Skin of body (tissue), 2 donors: Measurements from ENCODE around the gene ELMO2. TPM values are rescaled to one million over a fixed set of nuclear protein-coding genes. Genes with fewer than 3 reads are reported as not detected.

Source experiments
- DNase-seq: peaks from one replicate; lab custom pipeline; 2025; lab: John Stamatoyannopoulos, UW
- total RNA-seq: library from RNA; depleted of rRNA; stranded (reverse); fragments of >200 nt; gene quantifications from one replicate; pipeline ENCODE4 v1.2.3, GENCODE V29; 2014

Gene ELMO2
- total RNA-seq, 1 donor from 2014 or later, result 33.5 TPM

DNA sequence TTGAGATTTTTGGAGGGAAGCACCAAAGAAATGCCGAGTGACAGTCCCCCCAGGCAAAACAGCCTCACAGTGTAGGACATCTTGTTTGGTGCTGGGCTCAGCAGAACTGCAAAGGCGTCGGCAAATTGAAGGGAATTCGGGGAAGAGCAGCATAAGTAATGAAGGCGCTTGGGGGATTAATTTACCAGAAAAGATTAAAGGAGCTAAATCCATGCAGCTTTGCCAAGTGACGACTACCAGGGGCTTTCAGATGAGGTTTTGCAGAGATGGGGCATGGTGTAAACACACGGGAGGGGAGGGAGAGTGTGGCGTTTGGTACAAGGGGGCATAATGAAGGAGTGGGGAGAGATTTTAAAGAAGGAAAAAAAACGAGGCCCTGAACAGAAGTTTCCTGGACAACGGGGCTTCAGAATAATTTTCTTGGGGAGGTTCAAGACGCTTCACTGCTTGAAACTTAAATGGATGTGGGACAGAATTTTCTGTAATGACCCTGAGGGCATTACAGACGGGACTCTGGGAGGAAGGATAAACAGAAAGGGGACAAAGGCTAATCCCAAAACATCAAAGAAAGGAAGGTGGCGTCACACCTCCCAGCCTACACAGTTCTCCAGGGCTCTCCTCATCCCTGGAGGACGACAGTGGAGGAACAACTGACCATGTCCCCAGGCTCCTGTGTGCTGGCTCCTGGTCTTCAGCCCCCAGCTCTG is 52.8 kb downstream of the ELMO2 start:
- DNase-seq, result no peak

DNA sequence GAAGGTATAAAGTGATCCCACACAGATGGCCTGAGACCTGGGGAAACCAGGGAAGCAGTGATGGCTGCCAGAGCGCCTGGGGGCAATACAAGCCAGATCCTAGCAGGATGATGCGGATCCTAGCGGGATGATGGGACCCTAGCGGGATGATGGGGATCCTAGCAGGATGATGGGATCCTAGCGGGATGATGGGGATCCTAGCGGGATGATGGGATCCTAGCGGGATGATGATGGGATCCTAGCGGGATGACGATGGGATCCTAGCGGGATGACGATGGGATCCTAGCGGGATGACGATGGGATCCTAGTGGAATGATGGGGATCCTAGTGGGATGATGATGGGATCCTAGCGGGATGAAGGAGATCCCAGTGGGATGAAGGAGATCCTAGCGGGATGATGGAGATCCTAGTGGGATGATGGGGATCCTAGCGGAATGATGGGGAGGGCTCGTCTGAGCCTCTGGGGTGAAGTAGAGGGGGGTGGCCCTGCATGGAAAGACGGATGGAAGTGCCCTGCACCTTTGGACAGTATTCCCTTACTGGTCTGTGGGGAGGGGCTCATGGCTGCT is 54.0 kb downstream of the ELMO2 start:
- DNase-seq, result no peak

DNA sequence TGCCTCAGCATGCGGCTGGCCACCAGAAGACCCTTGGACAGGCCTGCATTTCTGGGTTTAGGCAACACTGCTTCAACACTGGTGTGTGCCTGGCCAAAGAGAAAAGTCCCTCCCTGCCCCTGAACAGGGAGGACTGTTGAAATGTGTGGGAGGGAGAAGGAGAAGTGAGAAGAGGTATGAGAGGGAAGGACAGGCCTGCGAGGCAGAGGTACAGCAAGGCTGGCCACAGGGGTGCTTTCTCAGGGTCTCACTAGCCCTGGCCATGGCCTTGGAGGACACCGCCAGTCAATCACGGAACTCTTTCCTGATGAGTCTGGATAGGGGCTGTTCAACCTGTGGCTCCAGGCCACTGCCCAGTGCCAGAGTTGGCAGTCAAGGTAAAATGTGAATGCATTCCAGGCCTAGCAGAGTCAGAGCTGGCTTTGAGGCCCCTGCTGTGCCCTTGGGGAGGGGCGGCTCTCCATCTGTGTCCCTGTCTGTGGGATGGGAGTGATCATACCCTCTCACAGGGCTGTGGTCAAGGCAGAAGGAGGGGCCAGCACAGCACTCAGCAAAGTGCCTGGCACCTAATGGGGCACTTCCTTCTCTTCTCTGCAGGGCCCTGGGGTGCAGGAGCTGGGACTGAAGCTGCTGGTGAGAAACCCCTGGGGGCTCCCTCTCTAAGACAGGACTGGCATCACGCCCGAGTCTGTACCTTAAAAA is 54.9 kb downstream of the ELMO2 start:
- DNase-seq, result no peak

DNA sequence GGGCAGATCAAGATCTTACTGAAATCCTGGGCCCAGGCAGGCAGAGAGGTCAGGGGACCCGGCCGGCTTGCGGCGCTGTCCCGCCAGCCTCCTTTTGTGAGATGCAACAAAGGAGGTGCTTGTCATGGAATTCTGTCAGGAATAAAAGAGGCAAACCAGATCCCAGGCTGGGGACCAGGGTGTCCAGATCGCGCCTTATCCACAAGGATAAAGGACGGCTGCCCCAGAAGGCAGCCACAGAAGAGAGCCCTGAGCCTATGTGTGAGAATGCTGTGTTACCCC is 55.5 kb downstream of the ELMO2 start:
- DNase-seq, result no peak

DNA sequence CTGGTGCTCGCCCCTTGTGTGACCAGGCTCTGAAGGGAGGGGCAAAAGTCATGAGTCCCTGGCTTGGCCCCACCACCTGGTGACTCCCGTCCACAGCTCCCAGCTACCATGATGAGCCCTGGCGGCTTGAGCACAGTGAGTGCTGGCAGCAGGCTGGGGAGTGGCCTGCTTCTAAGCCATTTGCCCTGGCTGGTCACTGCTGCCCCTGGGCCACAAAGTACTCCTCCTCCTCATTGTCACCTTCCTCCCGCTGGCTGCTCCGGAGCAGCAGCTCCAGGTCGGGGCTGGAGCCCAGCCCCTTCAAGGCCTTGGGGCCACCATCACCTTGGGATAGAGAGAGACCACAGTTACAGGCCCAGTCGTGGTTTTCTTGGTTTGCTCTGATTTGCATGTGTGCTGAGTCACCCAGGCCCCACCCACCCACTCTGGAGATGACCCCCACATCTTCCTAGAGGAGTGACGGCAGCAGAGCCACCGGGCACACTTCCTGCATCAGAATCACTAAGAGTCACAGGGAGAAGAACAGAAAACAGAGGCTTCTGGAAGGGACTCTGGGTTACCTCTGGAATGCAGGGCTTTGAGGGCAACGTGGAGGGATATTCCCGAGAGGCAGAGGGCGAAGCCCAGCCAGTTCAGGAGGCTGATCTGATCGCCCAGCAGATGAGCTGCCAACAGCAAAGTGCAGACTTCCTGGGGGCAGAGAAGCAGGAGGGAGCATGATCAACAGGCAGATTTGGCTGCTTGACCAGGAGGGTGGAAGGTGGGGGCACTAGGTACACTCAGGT is 56.0 kb downstream of the ELMO2 start:
- no peak for DNase-seq

DNA sequence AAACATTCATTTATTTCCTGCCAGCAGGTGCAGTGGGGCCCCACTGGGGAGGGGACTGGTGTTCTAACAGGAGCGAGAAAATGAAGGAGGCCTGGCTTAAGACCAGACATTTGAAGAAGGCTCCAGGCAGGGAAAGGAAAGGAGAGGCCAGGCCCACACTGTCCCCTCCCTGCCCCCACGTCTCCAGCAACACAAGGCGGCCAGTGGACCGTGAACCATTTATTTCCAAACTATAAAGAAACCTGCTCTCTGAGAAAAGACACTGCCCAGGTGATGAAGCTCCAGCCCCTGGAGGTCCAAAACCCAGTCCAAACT is 56.7 kb downstream of the ELMO2 start:
- DNase-seq, result no peak

DNA sequence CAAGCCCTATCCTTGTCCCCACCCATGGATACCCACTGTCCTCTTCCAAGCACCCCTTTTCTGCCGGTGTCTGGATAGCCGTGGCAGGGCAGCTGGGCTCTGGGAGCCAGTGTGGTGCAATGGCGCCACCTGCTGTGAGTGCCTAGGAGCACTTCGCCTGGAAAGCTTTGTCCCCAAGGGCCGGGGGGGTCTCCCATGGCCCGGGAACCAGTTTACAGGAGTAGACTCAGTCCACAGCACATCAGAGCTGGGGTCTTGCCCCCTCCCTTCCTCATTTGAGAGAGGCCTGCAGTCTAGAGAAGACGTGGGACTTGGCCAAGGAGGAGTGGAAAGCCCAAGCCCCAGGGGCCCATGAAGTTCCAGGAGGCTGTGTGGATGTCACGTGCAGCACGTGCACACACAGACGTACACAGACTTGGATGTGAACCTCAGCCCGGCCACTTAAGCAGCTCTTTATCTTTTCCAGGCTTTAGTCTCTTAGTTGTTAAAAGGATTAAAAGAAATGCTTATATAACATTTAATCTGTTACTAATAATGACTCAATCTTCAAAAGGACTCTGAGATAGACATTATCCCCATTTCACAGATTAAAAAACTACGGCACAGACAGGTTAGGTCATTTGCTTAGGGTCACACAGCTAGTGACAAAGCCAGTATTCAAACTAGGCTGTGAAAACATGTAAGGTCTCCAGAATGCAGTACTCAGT is 57.2 kb downstream of the ELMO2 start:
- peak; percentile 64 for DNase-seq

DNA sequence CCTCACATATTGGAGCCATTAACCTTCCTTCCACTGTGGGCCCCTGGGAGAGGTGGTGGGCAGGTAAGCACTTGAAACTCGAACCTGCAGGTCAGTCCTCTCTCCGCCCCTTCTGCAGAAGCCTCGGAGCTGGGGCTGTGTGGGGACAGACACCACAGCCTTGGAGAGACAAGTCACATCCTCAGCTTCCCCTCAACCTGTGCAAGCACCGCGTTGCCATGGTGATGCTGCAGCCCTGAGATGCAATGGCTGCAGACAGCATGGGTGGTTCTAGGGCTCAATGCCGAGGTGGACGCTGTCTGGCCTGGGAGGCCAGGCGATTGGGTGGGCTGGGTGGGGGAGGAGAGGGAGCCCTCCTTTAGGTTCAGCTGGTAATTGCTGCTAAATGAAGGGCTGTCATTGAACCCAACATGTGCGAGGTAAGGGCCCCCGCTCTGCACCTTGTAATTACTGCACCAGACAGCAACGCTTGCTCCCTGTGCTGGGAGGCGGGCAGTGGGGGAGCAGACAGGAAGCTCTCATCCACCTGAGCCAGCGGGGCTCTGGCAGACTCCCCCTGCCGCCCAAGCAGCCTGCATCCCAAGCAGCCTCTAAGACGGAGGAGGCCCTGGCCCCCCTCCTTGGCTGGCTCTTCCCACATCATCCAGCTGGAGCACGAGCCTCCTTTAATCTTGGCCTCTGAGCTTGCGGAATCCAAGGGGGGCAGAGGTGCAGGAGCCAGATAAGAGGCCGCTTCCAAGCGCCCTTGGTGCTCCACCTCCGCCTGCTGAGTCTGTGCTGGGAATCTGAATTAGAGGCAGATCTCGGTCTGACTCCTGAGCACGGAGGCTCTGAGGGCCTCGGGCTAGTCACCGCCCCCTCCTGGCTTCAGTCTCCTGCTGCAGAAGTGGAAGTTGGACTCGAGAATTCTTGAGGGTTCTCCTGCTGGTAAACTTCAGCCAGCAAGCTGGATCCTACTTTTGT is 58.3 kb downstream of the ELMO2 start:
- peak; percentile 50 for DNase-seq

DNA sequence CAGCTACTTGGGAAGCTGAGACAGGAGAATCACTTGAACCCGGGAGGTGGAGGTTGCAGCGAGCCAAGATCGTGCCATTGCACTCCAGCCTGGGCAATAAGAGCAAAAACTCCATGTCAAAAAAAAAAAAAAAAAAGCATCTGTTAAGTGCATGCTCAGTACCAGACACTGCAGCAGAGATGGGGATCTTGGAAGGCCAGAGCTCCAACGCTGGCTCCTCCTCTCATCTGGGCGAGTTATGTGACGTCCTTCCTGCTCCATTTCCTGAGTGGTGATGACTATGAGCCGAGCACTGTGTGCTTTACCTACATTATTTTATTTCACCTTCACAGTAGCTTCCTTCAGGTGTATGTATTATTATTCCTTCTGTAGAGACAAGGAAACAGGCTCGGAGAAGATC is 59.6 kb downstream of the ELMO2 start:
- no peak for DNase-seq

DNA sequence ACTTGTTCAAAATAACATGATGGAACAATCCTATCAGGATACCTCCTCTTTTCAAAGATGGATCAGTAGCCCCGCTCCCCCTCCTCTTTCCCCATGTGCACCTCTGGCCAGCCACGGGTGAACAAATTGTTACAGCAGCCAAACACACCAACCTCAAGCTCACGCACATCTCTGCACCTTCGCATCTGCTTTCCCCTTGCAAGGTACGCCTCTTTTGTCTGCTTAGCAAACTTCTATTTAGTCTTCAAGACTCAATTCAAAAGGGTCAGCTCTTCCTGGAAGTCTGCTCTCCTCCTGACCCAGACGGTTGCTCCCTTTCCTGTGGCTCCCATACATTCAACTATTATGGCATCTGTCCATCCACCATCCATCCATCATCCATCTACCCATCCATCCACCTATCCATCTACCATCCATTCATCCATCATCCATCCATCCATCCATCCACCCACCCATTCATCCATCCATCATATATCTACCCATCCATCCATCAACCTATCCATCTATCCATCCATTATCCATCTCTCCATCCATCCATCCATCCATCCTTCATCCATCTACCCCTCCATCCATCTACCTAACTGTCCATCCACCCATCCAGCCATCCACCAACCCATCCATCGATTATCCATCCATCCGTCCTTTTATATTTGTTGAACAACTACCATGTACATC is 61.8 kb downstream of the ELMO2 start:
- no peak for DNase-seq

DNA sequence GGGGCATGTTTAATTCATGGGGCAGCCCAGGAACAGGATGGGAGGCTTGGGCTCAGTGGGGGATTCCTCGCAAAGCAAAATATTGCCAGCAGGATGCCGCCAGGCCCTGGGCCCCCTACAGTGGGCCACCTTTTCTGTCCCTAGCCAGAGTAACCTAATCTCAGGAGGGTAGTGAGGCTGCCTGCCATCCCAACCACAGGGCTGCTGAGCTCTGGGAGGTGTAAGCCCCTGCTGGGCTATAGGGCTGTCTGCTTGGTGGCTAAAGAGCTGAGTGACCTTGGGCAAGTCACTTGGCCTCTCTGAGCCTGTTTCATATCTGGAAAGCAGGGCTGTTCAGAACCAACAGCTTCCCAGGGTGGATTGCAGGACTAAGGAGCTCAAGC is 62.4 kb downstream of the ELMO2 start:
- no peak for DNase-seq

DNA sequence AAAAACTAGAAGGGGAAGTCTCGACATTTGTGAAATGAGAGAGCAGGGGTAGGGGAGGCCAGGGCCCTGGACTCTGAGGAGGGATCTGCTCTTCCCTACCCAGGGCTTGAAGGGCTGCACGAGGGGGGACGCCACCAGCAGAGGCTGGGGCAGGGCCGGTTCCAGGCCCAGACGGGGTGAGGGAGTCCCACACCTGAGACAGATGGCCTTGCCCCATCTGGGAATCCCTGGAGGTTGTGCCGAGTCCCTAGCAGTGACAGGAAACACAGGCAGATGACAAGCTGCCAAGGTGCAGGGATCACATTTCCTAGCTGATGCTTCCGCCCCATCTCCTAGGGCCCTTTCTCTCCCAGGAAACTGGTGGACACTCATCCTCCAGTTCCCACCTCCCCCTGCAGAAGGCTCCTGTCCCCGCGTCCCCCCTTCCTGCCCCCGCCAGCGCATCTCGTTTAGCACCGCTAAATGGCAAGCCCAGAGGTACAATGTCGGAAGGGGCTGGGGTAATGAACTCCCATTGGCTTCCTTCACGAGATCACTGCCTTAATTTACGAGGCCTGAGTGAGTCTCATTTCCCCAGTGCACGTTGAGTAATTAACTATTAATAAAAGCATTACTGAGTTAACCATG is 63.0 kb downstream of the ELMO2 start:
- no peak for DNase-seq

DNA sequence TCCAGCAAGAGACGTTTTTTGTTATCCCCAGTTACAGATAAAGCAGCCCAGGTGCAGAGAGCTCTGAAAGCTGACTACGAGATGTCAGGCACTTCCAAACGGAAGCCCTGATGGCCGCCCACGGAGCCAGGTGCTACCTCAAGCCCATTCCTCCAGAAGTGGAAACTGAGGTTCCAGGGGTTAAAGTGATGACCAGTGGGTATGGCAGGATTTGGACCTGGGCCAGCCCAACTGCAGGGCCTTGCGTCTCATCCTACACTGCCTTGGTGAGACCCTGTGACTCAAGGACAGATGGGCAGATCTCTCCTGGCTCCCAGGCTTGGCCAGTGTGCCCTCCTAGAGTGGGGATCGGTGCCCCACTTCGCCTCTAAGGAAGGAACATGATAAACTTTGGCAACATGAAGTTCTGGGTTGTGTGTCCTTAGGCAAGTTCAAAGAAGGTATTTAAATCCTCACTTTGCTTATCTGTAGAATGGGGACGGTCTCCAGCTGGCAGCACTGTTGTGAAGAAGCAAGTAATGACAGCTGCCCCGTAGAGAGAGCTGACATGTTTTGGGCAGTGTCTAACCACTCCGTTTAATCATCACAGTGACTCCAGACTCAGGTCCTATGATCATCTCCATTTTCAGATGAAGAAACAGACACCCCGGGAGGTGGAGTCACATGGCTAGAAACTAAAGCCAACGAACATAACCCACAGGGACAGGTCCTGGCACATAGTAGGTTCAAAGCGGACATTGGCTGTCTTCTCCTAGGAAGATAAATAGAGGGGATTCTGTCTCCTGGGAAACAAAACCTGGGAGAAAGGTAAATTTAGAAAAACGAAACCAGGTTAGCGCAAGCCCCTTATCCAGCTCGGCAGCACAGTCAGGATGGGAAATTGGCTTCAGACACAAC is 63.7 kb downstream of the ELMO2 start:
- DNase-seq, result no peak

DNA sequence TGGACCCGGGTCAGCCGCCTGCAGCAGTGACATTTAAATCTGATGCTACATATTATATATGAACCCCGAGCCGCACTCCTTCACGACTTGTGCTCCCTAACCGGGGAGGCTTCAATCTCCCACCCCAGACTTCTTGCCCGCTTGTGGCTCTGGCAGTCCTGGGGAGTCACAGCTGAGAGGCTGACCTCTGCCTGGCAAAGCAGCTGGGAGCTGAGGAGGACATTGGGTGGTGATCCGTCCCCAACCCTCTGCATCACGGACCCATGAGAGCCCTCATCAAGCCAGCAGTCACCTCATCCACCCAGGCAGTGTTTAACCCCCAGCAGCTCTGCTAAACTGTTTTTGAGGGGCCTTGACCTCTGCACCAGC is 64.4 kb downstream of the ELMO2 start:
- DNase-seq, result no peak

DNA sequence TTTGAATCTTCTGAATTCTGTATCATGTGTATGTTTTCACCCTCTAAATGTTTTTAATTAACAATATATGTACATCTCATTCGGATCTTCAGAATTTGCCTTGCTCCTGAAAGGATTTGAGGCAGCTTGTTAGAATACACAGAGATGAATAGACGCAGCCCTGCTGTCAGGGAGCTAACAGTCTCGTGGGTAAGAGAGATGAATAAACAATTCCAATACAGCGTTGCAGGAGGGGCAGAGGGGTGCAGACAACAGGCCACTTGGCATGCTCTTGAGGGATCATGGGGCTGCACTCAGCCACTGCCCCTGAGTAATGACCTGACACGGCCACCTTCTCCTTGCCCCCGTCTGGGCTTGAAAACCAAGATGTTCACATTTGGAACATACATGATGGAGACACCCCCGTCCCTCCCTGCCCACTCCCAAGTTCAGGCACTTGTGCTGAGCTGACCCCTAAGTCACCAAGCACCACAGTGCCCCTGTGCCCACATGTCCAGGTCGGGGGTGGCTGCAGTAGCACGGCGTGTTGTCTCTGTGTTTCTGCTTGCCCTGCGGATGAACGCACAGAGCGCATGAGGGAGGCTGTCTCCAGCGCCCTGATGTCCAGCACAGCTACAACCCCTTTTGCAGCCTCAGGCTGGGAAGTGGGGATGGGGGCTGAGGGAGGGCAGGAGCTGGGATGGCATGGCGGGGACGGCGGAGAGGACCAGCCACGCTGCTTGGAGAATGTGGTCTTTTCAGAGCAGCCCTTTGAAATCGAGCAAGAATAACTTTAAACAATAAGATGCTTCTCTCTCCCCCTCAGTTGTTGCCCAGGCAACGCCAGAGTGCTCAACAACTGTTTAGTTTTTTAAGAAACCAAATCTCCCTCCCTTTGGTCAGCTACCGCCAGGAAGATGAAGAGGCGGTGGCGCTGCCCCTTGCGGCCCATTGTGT is 65.1 kb downstream of the ELMO2 start:
- DNase-seq, result no peak

DNA sequence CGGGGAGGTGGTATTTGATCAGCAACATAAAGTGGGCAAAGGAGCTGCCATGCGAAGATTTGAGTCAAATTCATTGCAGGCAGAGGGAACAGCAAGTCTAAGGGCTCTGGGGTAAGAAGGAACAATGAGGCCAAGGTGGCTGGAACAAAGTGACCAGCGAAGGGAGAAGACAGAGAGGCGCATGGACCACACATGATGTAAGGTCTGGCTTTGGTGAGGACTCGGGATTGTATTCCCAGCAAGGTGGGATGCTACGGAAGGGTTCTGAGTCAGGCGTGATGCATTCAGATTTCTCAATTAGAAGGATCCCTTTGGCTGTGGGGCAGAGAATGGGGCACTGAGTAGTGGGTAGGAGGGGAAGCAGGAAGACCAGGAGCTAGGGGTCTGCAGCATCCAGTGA is 67.4 kb downstream of the ELMO2 start:
- no peak for DNase-seq

DNA sequence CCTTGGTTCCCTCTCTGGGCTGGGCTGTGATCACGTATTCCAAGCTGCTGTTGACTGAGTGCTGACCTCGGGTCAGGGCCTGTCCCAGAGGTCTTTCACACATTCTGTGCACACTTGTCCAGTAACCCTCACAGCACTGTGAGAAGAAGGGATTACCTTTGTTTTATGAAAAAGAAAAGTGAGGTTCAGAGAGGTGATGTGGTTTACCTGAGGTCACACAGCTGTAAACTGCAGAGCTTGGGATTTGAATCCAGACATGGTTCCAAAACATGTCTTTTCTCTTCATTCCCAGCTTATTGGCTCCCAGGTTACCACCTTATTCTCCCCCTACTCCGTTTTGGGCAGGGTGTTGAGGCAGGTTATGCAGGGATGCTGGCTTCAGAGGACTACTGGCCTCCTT is 69.7 kb downstream of the ELMO2 start:
- no peak for DNase-seq
